Liver (tissue), 9 donors: ENCODE data around the gene EIF4G3. TPM values are rescaled to one million over a fixed set of nuclear protein-coding genes. Genes with fewer than 3 reads are reported as not detected.

ENCODE experiments used
- DNase-seq: peaks from one replicate; pipeline ENCODE4 v3.0.0-alpha.2; 2017; ENCODE audit warnings: low spot score
- H3K27ac ChIP-seq, 2 donors: one replicate each; pipeline ENCODE4 v1.7.0; 2013; ENCODE audit warnings: inconsistent platforms in 2 of 2, low read length in 2 of 2, control low read depth in 1 of 2, low read depth in 1 of 2, mild to moderate bottlenecking in 1 of 2
- H3K27me3 ChIP-seq, 4 donors: one replicate each; pipeline versions ENCODE4 v1.6.1 to v1.7.0; 2013; ENCODE audit warnings: low read length in 3 of 4, inconsistent platforms in 1 of 4, mild to moderate bottlenecking in 1 of 4, moderate library complexity in 1 of 4; ENCODE audit not compliant: control insufficient read depth in 4 of 4, insufficient read depth in 4 of 4
- H3K36me3 ChIP-seq, 4 donors: one replicate each; pipeline versions ENCODE4 v1.6.1 to v1.7.0; 2013; ENCODE audit warnings: low read length in 3 of 4, mild to moderate bottlenecking in 3 of 4, low read depth in 1 of 4, moderate library complexity in 1 of 4; ENCODE audit not compliant: control insufficient read depth in 4 of 4, insufficient read depth in 3 of 4
- H3K4me1 ChIP-seq, 4 donors: one replicate each; pipeline versions ENCODE4 v1.6.1 to v1.7.0; 2013; ENCODE audit warnings: low read length in 3 of 4, mild to moderate bottlenecking in 3 of 4, moderate library complexity in 1 of 4; ENCODE audit not compliant: control insufficient read depth in 4 of 4, insufficient read depth in 4 of 4
- H3K4me3 ChIP-seq, 3 donors: one replicate each; pipeline versions ENCODE4 v1.6.1 to v1.7.0; 2013; ENCODE audit warnings: low read length in 3 of 3, control low read depth in 1 of 3, low read depth in 1 of 3, mild to moderate bottlenecking in 1 of 3
- H3K9ac ChIP-seq, 2 donors: one replicate each; pipeline ENCODE4 v1.7.0; 2013; ENCODE audit warnings: low read length in 2 of 2, mild to moderate bottlenecking in 2 of 2, moderate library complexity in 2 of 2, control low read depth in 1 of 2, low read depth in 1 of 2
- H3K9me3 ChIP-seq, 4 donors: one replicate each; pipeline versions ENCODE4 v1.6.1 to v1.7.0; 2013; ENCODE audit warnings: low read length in 3 of 4; ENCODE audit not compliant: control insufficient read depth in 4 of 4
- ATF3 ChIP-seq: IDR thresholded peaks from 2 replicates; pipeline ENCODE4 v1.6.1; 2016; ENCODE audit warnings: antibody characterized with exemption
- CTCF ChIP-seq: fragments of 150-350 bp; IDR thresholded peaks from 2 replicates; pipeline ENCODE4 v1.5.1; 2017; ENCODE audit warnings: improper control_type of control experiment, low read depth, low read length; ENCODE audit not compliant: missing input control
- EGR1 ChIP-seq, 2 donors: IDR thresholded peaks; 2 replicates each; pipeline ENCODE4 v1.6.1; 2016 to 2018; ENCODE audit warnings: antibody characterized with exemption in 2 of 2, low read depth in 2 of 2
- FOXA1 ChIP-seq: IDR thresholded peaks from 2 replicates; pipeline ENCODE4 v1.6.1; 2016; ENCODE audit warnings: antibody characterized with exemption
- FOXA2 ChIP-seq: IDR thresholded peaks from 2 replicates; pipeline ENCODE4 v1.6.1; 2016; ENCODE audit warnings: antibody characterized with exemption
- GABPA ChIP-seq, 2 donors: IDR thresholded peaks in 1 of 2; conservative IDR thresholded peaks in 1 of 2; 2 replicates each; pipeline ENCODE4 v1.6.1; 2016; ENCODE audit warnings: antibody characterized with exemption in 2 of 2, mild to moderate bottlenecking in 1 of 2, moderate library complexity in 1 of 2
- HNF4A ChIP-seq, 2 donors: conservative IDR thresholded peaks; 2 replicates each; pipeline ENCODE4 v1.6.1; 2016; ENCODE audit warnings: antibody characterized with exemption in 2 of 2, mild to moderate bottlenecking in 2 of 2
- HNF4G ChIP-seq: IDR thresholded peaks from 2 replicates; pipeline ENCODE4 v1.6.1; 2016; ENCODE audit warnings: antibody characterized with exemption
- JUND ChIP-seq, 2 donors: IDR thresholded peaks; 2 replicates each; pipeline ENCODE4 v1.6.1; 2016; ENCODE audit warnings: antibody characterized with exemption in 2 of 2
- MAX ChIP-seq: IDR thresholded peaks from 2 replicates; pipeline ENCODE4 v1.6.1; 2016; ENCODE audit warnings: antibody characterized with exemption
- NR2F2 ChIP-seq: IDR thresholded peaks from 2 replicates; pipeline ENCODE4 v1.6.1; 2016; ENCODE audit warnings: antibody characterized with exemption
- RAD21 ChIP-seq, 2 donors: IDR thresholded peaks; 2 replicates each; pipeline ENCODE4 v1.6.1; 2016; ENCODE audit warnings: antibody characterized with exemption in 2 of 2, mild to moderate bottlenecking in 2 of 2
- REST ChIP-seq: IDR thresholded peaks from 2 replicates; pipeline ENCODE4 v1.6.1; 2016; ENCODE audit warnings: antibody characterized with exemption, mild to moderate bottlenecking
- RXRA ChIP-seq, 2 donors: IDR thresholded peaks; 2 replicates each; pipeline ENCODE4 v1.6.1; 2017 to 2018; ENCODE audit warnings: antibody characterized with exemption in 2 of 2, mild to moderate bottlenecking in 1 of 2
- SP1 ChIP-seq: IDR thresholded peaks from 2 replicates; pipeline ENCODE4 v1.6.1; 2018; ENCODE audit warnings: antibody characterized with exemption, mild to moderate bottlenecking
- TAF1 ChIP-seq: conservative IDR thresholded peaks from 2 replicates; pipeline ENCODE4 v1.6.1; 2016; ENCODE audit warnings: antibody characterized with exemption, mild to moderate bottlenecking
- YY1 ChIP-seq: IDR thresholded peaks from 2 replicates; pipeline ENCODE4 v1.6.1; 2016; ENCODE audit warnings: antibody characterized with exemption, mild to moderate bottlenecking
- ZBTB33 ChIP-seq: IDR thresholded peaks from 2 replicates; pipeline ENCODE4 v1.6.1; 2016; ENCODE audit warnings: antibody characterized with exemption
- WGBS: extraction: QIAGEN DNeasy Blood & Tissue Kit; methylation state at CpG from one replicate; pipeline ENCODE4 v1.1.7; 2013; 5-methylcytosine and 5-hydroxymethylcytosine counted together
- polyA plus RNA-seq, 2 donors: library from polyadenylated mRNA; stranded (reverse) in 1 of 2; unstranded in 1 of 2; fragments of 200-250 nt in 1 of 2; fragments of >200 nt in 1 of 2; fragmentation: Nextera tagmentation in 1 of 2; extraction: Ambion mirVana in 1 of 2; gene quantifications; one replicate each; pipeline versions ENCODE4 v1.2.1 to v1.2.3, GENCODE V29; 2013 to 2015
- total RNA-seq, 2 donors: library from RNA; depleted of rRNA; stranded (reverse); fragments of >200 nt; gene quantifications; one replicate each; pipeline ENCODE4 v1.2.3, GENCODE V29; 2014
- donor health status: healthy.
- donor health status: healthy.
- donor health status: healthy.
- donor health status: healthy.
- donor health status: healthy.

The EIF4G3 gene
- total and polyA plus RNA-seq, 4 donors: 7.6 to 22.8 (median 11.7) TPM

GRCh38 chr1:20962576-20963258, 214.0 kb downstream of the EIF4G3 start:
- TF ChIP-seq MAX: no peak
- TF ChIP-seq HNF4A (conservative IDR thresholded peaks at IDR 0.05): no peak
- no peak for TF ChIP-seq EGR1 (IDR thresholded peaks at IDR 0.05; ENCODE audit: low read depth in 2 of 2)
- TF ChIP-seq HNF4G: no peak
- no peak for TF ChIP-seq NR2F2
- TF ChIP-seq RAD21 (IDR thresholded peaks at IDR 0.05): no peak
- TF ChIP-seq RXRA (IDR thresholded peaks at IDR 0.05): no peak
- no peak for TF ChIP-seq JUND (IDR thresholded peaks at IDR 0.05)
- no peak for TF ChIP-seq ZBTB33
- TF ChIP-seq REST: no peak
- no peak for TF ChIP-seq FOXA2
- no peak for TF ChIP-seq TAF1
- TF ChIP-seq ATF3: no peak
- TF ChIP-seq YY1: no peak
- no peak for TF ChIP-seq FOXA1
- no peak for TF ChIP-seq GABPA (IDR thresholded peaks at IDR 0.05 in 1 of 2, conservative IDR thresholded peaks at IDR 0.05 in 1 of 2)
- TF ChIP-seq SP1: no peak
- no peak for TF ChIP-seq CTCF
- no peak overlapping the region for H3K9ac ChIP-seq
- H3K4me1 ChIP-seq: no peaks in the 10 kb centered on the region
- H3K27me3 ChIP-seq: no peaks in the 10 kb centered on the region
- H3K36me3 ChIP-seq: no peaks in the 10 kb centered on the region
- H3K9me3 ChIP-seq: no peaks in the 10 kb centered on the region
- H3K27ac ChIP-seq: no peak overlapping the region
- H3K4me3 ChIP-seq: no peak overlapping the region
- over 99% methylated on average over 2 of the region's 2 CpGs for WGBS
- DNase-seq: no peak
